Measurements from ENCODE around the gene ACOT6.
"Not testable (repeated sequence)": the region's sequence is repeated elsewhere in the genome, so short reads cannot be mapped to it uniquely, and the experiment has no call there.

ACOT6 gene

DNA sequence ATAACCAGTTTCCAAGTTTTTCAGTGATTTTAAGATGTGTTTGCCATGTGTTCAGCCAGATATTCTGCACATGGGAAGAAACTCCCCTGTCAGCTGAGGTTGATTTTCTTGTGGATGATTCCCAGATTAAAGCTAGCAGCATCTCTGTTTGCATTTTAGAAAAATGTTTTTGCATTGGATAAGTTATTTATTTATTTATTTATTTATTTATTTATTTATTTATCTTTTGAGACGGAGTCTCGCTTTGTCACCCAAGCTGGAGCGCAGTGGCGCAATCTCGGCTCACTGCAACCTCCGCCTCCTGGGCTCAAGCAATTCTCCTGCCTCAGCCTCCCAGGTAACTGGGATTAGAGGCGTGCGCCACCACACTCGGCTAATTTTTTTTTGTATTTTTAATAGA lies 17.8 kb upstream of the ACOT6 start:
- DNase-seq (ENCODE audit: low spot score) = no peak

DNA sequence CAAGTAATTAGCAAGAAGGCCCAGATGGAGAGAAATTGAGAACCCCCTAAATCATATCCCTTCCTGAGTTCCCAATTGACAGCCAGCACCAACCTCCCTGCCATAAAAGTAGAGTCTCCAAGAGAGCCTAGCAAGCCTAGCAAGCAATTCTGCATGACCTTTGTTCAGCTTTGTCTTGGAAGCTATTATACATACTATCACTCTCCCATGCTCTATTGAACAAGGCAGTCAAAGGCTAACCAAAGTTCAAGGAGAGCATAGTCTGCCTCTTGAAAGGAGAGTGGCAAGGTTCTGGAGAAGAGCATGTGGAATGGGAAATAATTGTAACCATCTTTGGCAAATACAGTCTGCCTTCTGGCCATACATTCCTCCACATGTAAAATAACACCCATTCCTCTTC lies 12.8 kb upstream of the ACOT6 start:
- DNase-seq (ENCODE audit: low spot score) = no peak

DNA sequence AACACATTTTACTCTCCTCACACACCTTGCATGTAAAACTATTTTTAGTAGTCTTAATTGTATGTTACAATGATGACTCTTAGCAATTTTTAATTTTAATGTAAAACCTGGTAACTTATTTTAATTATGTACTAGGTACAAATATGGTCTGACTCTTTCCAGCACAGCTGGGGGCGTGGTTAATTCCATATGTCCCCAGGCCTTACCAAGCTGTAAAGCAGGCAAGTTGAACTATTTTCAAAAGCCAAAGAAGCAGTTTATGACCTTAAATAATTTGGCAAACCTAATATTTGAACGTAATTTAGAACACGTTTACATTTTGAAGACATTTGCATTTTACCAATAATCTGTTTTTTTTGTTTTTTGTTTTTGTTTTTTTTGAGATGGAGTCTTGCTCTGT lies 9.3 kb upstream of the ACOT6 start:
- no peak for DNase-seq (ENCODE audit: low spot score)

DNA sequence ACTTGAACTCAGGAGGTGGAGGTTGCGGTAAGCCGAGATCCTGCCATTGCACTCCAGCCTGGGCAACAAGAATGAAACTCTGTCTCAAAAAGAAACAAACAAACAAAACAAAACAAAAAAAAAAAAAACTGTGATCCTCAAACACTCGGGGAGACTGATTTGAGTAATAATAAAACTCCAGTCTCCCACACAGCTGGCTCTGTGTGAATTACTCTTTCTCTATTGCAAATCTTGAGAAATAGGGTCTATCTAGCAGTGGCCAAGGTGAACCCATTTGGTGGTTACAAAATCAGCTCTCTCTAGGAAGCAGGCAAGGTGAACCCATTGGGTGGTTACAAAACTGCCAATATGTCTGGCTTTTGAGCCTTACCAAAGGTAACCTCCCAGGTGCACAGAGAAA lies 6.0 kb upstream of the ACOT6 start:
- no peak for DNase-seq (ENCODE audit: low spot score)

DNA sequence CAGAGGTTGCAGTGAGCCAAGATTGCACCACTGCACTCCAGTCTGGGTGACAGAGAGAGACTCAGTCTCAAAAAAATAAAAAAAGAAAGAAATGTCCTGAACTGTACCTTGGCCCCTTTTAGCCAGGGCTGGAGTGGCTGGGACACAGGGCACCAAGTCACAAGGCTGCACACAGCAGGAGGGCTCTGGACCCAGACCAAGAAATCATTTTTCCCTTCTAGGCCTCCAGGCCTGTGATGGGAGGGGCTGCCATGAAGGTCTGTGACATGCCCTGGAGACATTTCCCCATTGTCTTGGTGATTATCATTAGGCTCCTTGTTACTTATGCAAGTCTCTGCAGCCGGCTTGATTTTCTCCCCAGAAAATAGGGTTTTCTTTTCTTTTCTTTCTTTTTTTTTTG lies 5.1 kb upstream of the ACOT6 start:
- DNase-seq (ENCODE audit: low spot score) = no peak

DNA sequence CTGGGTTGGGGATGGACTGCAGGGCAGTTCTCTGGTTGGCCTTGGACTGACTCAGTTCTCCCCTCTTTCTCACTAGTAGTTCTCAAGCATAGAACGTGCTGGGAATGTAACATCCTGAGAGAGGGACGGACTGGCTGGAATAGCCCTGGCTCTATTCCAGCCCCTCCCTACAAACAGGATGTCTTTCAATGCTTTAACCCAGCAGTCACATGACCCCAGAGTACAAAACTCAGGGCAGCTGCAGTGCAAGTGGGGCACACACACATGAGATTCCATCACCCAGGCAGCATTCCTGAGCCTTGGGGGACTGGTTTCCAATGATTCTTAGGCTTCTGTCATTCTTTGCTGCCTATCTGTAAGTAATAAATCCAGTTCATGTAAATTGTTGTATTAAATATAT lies 1.6 kb upstream of the ACOT6 start:
- no peak for DNase-seq (ENCODE audit: low spot score)

DNA sequence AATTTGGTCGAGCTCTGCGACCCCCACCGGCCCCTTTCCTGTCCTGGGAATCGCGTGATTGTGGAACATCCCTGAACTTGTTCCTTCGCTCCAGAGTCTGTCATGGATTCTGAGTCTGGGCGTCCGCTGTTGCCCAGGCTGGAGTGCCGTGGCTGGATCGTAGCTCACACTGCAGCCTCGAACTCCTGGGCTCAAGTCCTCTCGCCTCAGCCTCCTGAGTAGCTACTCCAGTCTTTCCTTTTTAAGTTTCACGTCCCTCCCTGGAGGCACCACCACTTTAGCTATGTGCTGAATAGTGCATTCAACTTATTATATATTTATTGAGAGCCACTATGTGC lies 698 bp downstream of the ACOT6 start:
- peak; percentile 9 for DNase-seq (ENCODE audit: low spot score)

DNA sequence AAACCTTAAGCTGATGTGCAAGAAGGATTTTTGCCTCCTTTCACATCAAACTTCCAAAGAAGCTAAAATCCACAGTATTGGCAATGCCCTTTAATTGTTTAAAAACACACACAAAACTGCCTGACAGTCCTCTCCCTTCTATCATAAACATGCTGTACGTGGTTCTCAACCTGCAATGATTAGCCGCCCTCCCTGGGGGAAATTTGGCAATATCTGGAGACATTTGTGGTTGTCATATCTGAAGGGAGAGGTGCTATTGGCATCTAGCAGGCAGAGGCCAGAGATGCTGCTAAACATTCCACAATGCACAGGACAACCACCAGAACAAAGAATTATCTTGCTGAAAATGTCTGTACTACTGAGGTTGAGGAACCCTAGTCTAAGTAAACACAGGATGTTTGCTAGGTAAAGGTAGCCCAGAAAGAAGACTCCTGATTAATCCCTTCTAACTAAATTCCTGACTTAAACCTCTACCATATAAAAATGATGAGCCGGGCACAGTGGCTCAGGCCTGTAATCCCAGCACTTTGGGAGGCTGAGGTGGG lies 1.2 kb downstream of the ACOT6 start:
- no peak for DNase-seq (ENCODE audit: low spot score)

DNA sequence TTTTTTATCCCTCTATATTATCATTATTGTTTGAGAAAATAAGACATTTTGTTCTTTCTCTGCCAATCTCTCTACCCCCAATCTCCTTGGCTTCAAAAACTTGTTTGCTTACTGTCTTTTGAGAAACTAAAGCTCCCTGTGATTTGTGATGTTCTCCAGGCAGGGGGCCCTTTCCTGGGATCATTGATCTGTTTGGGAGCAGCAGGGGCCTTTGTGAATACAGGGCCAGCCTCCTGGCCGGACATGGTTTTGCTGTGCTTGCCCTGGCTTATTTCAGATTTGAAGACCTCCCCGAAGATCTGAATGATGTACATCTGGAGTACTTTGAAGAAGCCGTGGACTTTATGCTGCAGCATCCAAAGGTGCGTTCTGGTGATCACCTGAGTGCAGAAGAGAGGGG lies 4.5 kb downstream of the ACOT6 start:
- DNase-seq (ENCODE audit: low spot score) = no peak

DNA sequence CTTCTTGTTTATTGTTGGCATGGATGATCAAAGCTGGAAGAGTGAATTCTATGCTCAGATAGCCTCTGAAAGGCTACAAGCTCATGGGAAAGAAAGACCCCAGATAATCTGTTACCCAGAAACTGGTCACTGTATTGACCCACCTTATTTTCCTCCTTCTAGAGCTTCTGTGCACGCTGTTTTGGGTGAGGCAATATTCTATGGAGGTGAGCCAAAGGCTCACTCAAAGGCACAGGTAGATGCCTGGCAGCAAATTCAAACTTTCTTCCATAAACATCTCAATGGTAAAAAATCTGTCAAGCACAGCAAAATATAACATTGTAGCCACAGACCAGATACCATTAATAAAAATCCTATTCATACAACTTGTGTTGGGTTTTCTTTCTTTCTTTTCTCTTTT lies 7.2 kb downstream of the ACOT6 start:
- DNase-seq (ENCODE audit: low spot score) = no peak

DNA sequence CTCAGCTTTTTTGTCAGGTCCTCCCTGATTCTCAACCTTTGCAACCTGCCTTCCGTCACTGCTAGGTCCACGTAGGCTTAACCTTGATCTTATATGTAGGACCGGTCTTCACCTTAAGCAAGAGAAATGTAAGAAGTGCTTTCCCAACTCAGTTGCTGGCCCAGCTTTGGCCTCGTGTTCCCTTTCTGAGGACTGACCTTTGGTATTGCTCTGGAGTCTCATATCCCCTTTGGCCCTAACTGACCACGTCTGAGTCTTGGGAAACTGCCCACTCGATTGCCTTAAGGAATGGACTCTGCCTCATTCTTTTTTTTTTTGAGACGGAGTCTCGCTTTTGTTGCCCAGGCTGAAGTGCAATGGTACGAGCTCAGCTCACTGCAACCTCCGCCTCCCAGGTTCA lies 8.0 kb downstream of the ACOT6 start:
- DNase-seq (ENCODE audit: low spot score) = no peak

DNA sequence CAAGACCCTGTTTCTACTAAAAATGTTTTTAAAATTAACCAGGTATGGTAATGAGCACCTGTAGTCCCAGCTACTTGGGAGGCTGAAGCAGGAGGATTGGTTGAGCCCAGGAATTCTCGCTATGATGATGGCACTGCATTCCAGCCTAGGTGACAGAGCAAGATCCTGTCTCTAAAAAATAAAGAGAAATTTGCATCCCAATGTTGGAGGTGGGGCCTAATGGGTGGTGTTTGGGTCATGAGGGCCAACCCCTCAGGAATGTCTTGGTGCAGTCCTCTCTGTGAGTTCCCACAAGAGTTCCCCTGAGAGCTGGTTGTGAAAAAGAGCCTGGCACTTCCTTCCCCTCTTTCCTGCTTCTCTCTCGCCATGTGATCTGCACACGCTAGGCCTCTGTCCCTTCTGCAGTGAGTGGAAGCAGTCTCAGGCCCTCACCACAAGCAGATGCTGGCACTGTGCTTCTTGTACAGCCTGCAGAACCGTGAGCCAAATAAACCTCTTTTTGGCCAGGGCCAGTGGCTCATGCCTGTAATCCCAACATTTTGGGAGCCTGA lies 11.3 kb downstream of the ACOT6 start:
- DNase-seq (ENCODE audit: low spot score) = no peak

DNA sequence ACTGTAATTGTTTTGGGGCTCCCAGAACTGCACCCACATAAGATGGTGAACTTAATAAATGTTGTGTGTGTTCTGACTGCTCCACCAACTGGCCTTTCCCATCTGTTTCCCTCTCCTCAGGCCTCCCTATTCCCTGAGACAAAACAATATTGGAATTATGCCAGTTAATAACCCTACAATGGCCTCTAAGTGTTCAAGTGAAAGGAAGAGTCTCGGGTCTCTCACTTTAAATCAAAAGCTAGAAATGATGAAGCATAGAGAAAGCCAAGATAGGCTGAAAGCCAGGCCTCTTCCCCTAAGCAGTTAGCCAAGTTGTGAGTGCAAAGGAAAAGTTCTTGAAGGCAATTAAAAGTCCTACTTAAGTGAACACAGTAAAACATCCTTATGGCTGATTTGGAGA lies 13.4 kb downstream of the ACOT6 start:
- no peak for DNase-seq (ENCODE audit: low spot score)

DNA sequence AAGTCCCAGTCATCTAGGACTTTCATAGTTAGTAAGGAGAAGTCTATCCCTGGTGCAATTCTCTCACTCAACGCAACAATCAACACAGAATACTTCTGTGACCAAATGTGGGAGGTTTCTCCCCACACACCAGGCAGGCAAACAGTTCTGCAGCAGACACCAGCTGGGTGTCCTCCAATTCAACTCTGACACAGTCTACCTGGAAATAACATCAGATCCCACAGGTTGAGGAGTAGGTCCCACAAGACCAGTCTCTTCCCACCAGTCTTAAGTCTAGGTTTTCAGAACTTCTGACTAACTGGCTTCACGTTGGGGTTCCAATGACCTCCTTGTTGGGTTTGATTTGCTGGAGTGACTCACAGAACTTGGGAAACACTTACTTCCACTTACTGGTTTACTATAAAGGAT lies 14.8 kb downstream of the ACOT6 start:
- DNase-seq (ENCODE audit: low spot score) = no peak

DNA sequence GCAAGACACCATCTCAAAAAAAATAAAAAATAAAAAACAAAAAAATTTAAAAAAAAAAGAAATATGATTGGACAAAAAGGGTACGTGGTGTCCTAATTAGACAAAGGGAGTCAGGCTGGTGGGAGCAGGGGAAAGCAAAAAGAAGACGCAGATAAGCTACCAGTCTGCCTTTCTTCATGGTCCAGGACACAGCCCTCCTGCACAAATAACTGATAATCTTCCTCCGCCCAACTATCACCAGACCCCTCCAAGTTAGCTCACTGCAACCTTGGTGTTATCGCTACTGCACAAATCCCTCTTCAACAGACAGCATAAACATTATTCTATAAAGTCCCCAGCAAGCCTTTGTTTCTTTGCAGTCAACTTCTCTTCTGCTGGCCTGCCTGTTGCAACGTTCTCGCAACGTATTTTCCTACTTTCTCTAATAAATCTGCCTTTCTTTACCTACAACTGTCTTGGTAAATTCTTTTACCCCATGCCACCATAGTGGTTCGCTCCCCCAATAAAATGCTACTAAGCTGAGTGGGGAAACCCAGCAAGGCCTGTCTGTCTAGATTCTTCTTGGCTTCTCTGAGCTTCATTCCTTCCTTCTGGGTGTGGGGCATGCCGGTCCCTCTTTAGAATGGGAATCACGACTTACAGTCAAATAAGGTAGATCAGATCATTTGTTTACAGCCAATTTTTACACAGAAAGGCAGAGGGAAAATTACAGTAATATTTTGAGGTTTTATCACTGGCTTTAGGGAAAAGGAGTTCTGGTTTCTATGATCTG lies 17.9 kb downstream of the ACOT6 start:
- no peak for DNase-seq (ENCODE audit: low spot score)

DNA sequence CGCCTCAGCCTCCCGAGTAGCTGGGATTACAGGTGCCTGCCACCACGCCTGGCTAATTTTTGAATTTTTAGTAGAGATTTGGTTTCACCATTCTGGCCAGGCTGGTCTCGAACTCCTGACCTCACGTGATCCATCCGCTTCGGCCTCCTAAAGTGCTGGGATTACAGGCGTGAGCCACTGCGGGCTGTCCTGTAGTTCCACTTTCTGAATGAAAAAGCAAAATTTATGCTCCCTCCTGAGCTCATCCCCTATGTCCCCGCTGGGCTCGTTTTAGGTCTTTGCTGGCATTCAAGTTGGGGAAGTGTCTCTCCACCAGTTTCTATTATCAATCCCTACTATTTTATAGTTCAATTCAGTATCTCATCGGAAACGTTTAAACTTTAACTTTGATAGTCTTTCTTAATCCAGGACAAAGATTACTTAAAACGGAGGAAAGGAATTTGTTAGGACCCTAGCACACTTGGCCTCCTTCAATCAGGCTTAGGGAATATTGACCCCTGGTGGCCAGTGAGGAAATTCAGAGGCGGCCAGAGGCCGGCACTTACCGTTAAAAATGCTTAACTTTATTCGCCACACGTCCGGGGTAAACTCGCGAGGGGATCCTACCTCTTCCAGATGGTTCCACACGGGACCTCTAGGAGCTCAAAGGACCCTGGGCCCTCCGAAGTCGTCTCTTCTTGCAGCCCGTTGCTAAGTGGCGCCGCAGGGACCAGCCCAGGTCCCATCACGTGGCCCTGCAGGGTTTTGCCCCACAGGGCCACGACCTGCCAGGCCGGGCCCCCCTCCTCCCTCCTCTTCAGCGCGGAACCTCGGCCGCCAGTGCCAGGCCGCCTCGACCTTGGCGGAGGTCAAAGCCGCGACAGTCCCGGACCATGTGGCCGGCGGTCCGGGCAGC lies 21.0 kb downstream of the ACOT6 start:
- DNase-seq (ENCODE audit: low spot score) = peak; percentile 62

DNA sequence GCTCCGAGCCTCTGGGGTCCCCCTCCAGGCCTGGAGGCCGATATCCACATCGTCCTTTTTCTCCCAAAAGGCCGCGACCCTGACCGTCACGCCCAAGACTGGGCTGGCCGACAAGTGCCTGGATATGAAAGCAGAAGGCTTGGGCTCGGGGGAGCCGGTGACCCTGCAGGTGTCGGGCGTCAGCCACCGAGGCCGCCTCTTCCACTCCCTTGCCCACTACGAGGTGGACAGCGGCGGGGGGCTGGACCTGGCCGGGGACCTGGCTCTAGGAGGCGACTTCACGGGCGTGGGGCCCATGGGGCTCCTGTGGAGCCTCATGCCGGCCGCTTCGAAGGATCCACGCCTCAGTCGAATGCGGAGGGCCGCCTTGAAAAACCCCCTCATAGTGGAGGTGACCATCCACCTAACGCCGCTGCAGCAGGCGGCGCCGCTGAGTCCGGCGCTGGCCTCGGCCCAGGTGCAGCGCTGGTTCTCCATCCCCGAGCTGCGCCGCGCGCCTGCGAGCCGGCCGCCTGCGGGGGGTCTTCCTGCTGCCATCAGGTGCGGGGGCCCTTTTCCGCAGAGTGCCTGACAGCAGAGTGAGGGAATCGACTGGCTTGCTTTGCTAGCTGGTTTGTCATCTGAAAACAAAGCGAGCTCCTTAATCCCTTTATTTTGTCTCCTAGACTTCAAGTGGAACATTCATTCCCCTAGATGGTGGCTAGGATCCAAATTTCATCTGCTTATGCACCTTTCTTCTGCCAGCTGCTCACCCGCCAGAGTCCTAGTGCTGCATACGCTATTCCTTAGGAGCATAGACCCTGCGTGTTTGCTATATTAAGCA lies 21.9 kb downstream of the ACOT6 start:
- peak; percentile 33 for DNase-seq (ENCODE audit: low spot score)

DNA sequence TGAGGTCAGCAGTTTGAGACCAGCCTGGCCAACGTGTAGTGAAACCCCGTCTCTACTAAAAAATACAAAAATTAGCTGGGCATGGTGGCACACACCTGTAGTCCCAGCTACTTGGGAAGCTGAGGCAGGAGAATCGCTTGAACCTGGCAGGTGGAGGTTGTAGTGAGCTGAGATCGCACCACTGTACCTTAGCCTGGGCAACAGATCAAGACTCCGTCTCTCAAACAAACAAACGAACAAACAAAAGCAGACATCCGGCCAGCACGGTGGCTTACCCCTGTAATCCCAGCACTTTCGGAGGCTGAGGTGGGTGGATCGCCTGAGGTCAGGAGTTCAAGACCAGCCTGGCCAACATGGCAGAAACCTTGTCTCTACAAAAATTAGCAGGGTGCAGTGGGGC lies 24.0 kb downstream of the ACOT6 start:
- DNase-seq (ENCODE audit: low spot score) = not testable (repeated sequence)

DNA sequence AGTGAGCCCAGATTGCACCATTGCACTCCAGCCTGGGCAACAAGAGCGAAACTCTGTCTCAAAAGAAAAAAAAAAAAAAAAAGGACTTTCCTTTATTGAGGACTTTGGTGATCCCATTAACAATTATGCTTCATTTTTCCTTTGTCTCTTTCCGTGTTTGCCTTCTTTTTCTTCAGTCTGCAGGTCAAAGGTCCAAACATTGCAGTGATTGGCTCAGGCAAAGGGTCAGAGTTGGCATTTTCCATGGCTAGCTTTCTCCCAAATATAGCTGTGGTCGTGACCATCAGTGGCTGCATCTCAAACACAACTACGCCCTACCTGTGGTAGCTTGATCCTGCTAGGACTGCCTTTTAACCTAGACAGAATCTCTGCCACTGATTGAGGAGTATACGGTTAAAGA lies 25.5 kb downstream of the ACOT6 start:
- DNase-seq (ENCODE audit: low spot score) = no peak

DNA sequence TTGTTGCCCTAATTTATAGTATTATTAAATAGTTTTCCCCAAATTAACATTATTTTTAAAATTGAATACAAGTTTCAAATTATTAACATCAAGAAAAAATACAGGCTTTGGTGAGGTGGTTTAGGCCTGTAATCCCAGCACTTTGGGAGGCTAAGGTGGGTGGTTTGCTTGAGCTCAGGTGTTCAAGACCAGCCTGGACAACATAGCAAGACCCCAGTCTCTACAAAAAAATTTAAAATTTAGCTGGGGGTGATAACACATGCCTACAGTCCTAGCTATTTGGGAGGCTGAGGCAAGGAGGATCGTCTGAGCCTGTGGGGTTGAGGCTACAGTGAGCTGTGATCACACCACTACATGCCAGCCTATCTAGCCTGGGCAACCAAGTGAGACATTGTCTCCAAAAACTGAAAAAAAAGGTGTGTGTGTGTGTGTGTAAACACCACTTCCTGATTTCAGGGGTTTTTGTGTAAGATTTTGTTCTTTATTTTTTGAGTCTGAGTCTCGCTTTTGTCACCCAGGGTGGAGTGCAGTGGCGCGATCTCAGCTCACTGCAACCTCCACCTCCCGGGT lies 28.6 kb downstream of the ACOT6 start:
- no peak for DNase-seq (ENCODE audit: low spot score)

DNA sequence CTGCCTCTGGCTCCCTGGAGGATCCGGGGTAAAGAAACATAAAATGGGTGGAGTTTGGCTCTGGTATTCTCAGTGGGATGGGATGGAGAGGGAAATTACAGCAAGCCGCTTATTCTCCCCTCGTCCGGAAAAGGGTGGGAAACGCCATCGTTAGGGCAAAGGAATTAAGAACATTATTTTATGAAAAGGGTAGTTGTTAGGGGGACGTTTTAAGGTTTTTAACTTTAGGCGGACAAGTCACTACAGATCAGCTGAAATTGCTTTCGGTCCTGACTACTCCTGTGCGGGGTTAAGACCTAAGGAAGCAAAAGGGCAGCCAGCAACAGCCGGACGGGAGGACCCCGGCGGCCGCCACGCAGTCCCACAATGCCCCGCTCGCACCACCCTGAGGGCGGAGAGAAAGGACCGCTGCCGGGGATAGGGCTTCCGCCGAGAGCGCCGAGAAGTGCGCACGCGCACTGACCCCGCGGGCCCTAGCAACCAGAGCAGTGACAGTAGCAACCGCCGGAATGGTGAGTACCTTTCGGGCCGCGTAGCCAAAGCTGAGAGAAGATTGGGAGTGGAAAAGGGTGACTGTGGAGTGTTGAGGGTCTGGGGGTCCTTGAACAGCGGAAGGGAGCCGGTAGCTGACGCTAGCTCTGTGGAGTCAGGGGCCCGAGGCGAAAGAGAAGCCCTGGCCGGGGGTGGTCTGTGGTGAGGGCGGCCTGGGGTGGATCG lies 32.4 kb downstream of the ACOT6 start, which contains the start of gene DNAL1:
TSS of gene DNAL1 (plus strand) at position 456 of the 717 bp plus-strand sequence. CDS start at position 510, 54 bp downstream.
- peak; percentile 89 for DNase-seq (ENCODE audit: low spot score)

Data from SK-N-DZ (cell line).